NCI-H2227 (cell line): ENCODE results near the gene BMPER.
"Not testable (repeated sequence)": the region's sequence is repeated elsewhere in the genome, so short reads cannot be mapped to it uniquely, and the experiment has no call there.

Source experiments
- DNase-seq: peaks from one replicate; lab custom pipeline; 2025; ENCODE audit not compliant: unreplicated experiment; lab: John Stamatoyannopoulos, UW

The BMPER gene

DNA sequence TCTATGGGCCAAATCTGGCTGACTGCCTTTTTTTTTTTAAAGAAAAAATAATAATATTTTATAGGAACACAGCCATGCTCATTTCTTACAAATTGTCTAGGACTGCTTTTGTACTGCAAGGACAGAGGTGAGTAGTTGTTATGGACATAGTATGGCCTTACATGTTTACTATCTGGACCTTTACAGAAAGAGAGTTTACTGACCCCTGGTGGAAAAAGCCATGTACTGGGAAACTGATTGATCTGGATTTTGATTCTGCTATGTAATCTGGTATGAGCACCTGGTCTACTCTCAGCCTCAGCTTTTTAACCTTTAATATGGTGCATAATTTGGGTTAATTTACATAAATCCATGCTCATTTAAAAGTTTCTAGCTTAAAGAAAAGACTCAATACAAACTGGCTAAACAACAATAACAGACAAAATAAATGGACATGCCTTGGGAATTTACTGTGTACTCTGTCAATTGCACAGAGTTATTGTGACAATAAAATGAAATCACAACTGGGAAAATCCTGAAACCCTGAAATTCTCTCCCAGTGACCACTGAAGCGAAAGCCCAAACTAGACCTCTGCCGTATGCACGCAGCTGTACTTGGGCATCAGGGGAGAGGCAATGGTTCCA lies 260.7 kb downstream of the BMPER start:
- DNase-seq, result no peak

DNA sequence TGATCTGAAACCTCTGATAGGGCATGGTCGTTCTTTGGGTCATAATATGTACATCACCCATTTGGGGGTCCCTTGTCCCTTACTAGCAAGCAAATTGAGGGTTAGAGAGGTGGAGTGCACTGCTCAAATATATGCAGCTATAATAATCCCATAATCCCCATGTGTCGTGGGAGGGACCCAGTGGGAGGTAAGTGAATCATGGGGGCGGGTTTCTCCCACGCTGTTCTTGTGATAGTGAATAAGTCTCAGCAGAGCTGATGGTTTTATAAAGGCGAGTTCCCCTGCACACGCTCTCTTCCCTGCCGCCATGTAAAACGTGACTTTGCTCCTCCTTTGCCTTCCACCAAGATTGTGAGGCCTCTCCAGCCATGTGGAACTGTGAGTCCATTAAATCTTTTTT lies 262.7 kb downstream of the BMPER start:
- DNase-seq, result no peak

- DNase-seq, result not testable (repeated sequence)
These were observed 269.6 kb downstream of the BMPER start for GRCh38 chr7:34174688-34175616.

- no peak for DNase-seq
These were observed 270.5 kb downstream of the BMPER start for GRCh38 chr7:34175837-34176236.

GRCh38 chr7:34177476-34177875 lies 272.1 kb downstream of the BMPER start:
- no peak for DNase-seq

DNA sequence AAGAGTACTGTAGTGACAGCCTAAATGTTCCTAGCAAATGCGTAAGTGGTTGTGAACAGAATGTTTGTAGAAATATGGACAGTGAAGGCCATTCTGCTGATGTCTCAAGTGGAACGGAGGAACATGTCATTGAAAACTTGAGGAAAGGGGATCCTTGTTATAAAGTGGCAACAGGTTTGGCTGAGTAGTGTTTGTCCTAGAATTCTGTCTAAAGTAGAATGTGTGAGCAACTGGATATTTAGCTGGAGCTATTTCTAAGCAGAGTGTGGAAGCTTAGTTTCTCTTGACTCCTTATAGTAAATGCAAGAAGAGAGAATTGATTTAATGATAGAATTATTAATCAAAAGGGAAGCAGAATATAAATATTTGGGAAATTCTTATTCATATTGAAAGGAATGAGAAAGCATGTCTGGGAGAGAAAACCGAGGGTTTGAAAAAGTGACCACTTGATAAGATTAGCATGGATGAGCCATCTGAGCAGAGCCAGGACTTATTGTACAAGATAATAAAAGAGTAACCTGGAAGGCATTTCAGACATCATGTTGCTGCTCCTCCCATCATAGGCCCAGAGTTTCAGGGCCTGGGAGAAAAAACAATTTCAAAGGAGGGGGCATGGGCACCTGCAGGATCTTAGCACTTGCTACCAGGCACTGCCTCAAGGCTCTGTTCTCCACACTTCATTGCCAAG lies 276.1 kb downstream of the BMPER start:
- DNase-seq, result no peak

DNA sequence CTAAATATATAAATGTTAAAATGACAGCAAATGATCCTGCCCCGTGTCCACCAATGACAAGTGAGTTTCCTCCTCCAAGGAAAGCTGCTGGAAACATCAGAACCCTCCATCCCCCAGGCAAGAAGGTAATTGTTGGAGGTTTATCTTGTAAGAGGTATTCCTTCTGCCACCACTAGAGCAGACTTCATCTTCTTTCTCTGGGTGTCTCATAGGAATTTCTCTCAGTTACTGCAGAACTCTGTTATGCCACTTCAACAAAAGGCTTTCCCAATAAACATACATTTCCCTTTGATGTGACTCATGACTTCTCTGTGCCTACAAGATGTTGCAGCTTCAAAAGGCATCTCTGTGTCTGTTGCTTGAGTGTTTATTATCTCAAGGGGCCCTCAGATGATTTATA lies 279.1 kb downstream of the BMPER start:
- no peak for DNase-seq

GRCh38 chr7:34187798-34188307 lies 282.5 kb downstream of the BMPER start:
- no peak for DNase-seq

DNA sequence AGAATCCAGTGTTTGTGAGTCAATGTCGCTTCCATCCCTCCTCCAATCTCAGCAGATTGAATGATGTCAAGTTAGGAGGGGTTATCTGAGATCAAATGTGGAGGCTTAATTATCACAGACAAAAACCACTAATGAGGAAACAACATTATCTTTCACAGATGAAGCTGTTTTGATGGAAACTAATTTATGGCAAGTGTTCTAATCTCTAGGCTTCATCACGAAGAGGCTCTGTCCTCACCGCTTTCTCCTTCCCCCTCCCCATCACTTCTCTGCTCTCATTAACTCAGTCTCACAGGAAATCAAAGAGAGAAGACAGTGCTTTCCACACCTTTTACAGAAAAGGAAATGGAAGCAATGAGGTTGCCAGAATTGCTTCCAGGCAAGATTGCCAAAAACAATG lies 283.7 kb downstream of the BMPER start:
- DNase-seq, result no peak

DNA sequence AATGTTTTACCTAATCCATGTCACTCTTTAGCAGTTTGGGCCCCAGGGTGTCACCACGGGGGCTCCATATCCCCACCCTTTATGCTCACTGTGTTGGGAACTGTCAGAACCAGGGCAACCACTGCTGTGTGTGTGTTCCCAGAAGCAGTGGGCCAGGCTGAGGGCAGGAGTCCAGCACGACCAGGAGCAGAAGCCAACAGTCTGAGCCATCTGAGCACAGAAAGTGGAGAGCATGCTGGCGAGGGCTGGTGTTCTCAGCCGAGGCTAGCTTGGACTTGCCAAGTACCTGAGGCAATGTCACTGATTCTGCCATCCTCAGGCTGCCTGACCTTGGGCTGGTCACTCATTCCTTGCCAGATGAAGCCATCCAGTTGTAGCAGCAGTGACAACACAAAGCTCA lies 285.0 kb downstream of the BMPER start:
- no peak for DNase-seq

GRCh38 chr7:34191162-34191561 lies 285.8 kb downstream of the BMPER start:
- no peak for DNase-seq

- DNase-seq, result no peak
These were observed 286.6 kb downstream of the BMPER start for GRCh38 chr7:34191771-34192479.

- no peak for DNase-seq
These were observed 287.6 kb downstream of the BMPER start for GRCh38 chr7:34192906-34193305.

DNA sequence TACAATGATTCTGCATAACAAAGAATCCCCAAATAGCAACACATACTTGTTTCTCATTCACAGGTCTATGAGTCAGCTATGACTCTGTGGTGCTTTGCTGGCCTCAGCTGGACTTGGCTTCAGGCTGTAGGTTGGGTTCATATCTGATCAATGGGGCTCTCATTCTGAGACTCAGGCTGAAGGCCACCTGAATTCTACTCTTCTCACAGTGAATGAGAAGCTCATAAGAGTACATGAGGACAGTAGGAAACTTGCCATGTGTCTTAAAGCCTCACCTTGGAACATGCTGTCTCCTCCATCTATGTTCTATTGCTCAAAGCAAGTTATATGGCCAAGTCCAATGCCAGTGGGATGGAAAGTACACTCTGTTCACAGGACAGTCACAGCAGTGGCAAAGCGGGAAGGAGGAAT lies 292.9 kb downstream of the BMPER start:
- DNase-seq, result no peak
